ENCODE results near the gene HOXA6.

Gene HOXA6

DNA sequence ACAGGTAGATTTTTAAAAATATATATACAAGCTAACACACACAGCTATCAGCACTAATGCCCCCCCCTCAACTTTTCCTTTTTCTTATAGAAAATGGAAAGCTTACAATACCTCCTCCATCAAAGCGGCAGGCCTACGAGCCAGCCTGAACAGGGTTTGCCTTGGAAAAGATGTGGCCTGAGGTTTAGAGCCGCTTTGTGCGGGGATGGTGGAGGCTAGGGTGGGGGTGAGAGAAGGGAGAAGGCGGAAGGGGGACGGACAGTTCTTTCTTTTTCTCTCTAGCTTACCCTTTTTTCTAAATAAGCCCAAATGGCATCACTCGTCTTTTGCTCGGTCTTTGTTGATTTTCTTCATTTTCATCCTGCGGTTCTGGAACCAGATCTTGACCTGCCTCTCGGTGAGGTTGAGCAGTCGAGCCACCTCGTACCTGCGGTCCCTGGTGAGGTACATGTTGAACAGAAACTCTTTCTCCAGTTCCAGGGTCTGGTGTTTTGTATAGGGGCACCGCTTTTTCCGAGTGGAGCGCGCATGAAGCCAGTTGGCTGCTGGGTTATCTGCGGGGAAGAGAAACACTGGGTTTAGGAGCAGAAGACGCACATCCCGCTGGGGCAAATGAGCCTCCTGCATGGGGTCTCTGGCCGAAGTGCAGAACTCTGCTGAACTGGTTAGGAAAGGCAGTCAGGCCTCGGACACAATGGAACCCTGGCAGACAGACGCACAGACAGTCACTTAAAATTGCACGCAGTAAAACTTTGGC, 15.9 kb upstream of the HOXA6 start:
- DNase-seq = no peak

DNA sequence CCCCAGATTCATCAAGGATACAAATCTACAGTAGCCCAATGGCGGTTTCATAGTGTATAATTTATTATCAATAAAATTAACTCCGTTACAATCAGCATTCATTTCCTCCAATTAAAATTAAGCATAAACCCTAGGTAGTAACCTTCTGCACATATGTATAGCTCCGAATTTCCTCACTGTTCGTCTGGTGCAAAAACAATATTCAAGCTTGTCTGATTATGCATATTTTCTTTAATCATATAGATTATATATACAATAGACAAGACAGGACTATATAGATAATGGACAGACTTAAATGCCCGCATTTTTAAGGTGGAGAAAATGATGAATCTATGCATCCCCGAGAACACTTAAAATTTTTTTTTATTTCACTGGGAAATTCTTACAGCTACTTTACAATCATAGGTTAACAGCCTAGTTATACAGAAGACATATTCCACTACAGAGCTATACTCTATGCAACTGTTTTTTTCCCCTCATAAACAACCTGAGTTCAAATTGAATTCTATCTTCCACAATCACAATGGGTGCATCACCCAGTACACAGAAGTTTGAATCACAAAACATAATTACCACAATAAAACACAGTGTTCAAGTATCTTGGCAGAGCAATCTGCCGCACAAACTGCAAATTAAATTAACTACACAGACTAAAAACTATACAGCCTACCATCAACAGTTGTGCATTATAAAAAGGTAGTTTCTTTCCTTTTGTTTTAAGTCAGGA, 15.2 kb upstream of the HOXA6 start:
- no peak for DNase-seq

DNA sequence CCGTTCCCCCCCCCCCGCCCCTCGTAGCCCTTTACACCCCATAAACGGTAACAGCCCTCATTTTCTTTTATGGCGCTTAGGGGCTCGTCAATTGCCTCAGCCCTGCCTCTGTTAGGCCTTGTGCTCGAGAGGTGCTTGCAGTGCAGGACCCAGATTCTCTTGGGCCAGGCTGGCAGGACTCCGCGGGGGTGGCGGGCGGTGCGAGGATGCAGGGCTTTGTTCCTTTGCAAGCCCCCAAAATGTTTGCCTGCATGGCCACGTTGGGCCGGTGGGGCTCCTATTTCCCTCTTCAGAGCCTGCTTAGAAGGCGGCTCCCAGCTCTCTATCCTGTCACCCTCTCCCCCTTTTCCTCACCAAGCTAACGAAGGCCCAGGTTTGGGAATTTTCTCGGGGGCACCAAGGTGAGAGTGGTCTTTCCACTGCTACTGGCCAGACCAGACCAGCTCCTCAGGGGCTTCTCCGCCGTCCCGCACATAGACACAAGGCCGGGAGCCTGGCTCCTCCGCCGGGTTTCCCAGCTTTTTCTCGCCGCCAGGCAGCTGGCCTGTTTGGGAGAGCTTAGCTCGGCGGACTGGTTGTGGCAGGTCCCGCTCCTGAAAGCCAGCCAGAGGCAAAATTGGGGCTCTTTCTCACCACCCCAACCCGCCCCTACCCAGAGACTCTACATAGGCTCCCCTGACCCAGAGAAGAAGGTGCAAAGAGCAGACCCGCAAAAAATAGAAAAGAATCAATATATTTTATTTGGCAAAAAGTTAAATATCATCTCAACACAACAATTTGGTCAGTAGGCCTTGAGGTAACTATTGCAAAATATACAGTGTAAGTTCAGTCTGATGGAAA, 14.4 kb upstream of the HOXA6 start:
- no peak for DNase-seq

DNA sequence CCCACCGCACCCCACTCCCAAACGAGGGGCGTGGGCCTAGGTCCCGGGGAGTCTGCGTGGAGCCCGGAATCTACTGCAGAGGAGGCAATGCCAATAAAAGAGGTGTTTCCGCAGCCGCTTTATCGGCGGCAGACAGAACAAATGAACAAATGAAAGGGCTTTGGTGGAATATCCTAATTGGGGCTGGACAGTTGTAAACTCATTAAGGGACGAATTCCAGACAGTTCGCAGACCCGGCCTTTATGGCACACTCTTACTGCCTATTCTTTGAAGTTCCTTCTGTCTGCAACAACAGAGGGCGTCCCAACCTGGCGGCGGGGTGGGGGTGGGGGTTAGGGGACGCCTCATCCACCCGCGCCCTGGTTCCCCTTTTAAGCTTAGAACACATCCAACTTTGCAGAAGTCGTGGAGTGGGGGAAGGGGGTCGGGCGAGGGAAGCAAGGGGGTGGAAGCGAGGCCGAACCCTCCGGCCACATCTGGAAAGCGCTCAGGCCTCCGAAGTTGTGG, 13.7 kb upstream of the HOXA6 start:
- peak in 5 of 51 donors; percentile 12 to 24 (median 16) for DNase-seq

DNA sequence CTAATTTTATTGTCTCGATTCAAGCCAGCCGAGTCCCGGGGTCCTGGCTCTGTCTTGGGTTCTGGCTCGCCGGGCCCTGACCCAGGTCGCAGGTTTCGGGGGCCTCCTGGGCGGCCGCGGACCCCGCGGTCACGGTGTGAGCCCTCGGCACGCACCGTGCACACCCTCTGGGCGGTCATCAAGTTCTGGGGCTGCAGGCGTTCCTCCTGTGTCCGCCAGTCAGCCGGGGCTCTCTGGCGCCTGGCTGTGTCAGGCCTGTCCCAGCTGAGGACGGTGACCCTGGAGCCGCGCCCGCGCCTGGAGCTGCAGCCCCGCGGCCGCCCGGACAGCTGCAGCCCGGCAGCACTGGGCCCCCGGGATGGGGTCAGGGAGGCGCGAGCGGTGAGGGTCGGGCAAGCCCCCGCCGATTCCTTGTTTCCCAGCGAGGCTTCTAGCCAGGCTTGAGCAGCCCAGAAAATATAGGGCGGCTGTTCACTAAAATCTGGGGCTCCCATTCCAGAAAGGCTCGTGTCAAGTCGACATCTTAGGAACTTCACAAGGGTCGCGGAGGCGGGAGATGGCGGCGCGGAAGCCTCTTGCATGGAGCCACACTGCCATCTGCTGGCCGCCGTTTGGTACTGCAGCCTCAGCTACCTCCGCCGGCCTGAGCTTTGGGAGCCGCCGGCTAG, 13.1 kb upstream of the HOXA6 start:
- DNase-seq = peak in 50 of 51 donors; percentile 6 to 84 (median 64)

DNA sequence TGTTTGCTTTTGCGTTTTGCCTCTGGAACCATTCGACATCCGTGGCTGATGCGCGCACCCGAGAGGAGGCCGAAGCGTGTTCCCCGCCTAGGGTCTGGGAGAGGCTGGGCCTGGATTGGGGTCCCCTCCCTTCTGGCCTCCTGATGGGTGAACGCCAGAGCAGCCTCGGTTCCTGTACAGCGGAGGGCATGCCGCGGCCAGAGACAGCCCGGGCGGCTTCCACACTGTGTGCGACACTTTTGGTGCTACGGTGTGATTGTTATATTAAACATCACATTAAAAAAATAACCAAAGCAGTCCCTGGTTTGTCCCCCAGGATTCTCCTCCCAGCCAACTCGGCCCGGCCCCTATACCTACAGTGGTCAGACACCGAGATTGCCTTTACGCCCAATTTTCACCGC, 12.6 kb upstream of the HOXA6 start:
- DNase-seq = no peak

DNA sequence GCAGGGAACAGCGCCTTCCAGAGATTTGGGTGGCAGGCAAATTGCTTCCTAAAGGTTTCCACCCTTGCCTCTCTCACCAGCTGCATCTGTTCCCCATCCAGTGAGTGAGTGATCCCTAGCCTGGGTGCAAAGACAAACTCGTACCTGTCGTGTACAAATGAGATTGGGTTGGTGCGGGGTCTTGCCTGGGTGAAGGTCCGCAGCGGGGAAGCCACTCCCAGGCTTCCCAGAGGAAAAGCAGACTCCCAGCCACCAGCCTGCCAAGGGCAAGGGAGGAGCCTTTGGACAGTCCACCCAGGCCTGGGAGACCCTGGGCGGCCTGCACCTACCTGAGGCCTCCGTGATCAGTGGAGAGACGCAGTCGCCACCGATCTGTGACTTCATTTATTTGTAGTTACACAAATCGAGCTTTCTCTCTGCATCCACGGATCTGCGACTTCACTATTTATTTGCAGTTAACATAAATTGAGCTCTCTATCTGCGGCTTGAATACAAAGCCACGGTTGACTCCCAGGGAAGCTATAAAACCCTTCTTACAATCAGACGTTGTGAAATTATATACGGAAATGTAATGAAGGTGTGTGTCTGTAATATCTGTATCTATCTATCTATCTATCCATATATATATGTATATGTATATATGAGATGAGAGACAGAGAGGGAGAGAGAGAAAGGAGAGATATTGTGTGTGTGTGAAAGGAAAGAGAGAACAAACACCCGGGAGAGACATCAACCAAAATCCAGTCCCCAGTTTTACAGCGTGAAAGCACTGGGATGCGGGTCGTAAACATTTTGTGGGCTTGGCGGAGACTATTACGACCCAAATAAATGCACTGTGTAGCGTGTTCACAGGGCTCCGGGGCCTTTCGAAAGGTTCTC, 11.9 kb upstream of the HOXA6 start:
- DNase-seq = no peak

DNA sequence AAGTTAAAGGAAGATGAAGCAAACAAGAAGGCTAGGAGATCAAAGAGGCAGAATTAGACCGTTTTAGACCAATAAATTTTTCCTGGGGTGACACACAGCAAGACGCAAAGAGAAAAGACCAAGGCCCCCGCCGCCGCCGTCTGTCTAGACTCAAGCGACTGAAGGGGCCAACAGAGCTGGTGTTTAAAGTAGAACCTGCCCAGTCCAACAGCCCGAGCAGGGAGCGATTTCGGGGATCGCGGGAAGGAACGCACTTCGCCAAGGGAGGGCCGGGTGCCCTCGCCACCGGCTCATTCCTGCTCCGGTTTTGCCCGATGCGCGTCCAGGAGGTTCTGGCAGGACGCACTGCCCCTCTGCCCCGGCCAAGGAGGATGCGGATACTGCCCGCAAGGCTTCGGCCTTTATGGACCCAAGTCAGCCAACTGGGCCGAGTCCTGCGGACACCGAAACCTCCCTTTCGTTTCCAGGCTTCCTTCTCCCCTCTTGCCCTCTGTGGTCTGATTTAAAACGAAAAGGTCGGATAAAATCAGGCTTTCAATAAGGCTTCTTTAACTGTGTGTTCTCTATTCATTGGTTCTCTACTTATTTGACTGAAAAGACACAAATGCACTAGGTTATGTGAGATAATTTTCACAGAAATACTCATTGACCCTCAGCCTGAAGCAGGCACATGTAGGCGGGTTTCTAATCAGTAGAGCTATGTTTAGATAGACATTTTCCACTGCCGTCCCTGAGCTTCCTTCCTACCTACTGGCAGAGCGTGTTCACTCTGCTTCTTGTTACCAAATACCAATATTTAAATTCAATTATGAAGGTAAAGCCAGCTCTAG, 11.1 kb upstream of the HOXA6 start:
- no peak for DNase-seq

DNA sequence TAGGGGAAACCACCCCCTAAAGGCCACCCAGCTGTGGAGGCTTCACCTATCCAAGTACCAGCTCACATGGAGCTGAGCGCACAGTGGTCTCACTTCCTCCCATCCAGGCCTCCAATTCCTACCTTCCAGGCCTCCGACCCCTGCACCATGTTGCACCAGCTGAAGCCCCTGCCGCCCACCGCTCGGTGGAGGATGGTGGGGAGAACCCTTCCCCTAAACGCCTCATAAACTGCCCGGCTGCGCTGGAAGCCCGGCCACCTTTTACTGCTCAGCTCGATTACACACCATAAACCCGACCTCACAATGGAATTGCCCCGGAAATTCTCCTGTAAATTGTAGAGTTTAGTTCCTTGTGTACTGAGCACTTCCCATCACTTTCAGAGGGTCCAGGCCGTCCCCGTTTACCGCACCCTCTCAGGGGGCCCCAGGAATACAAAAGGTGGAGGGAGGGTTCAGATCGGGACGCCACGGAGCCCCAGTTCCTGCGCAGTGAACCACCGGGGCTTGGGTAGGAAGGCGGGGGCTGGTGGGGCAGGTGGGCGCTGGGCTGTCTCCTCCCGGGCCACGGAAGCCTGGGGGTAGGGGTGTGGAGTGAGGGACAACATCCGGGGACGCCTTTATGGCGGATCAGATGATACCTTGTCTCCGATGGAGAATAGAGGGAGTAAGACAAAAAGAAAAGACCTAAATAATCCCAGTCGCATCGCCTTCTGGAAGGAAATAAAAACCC, 10.3 kb upstream of the HOXA6 start:
- DNase-seq = no peak

DNA sequence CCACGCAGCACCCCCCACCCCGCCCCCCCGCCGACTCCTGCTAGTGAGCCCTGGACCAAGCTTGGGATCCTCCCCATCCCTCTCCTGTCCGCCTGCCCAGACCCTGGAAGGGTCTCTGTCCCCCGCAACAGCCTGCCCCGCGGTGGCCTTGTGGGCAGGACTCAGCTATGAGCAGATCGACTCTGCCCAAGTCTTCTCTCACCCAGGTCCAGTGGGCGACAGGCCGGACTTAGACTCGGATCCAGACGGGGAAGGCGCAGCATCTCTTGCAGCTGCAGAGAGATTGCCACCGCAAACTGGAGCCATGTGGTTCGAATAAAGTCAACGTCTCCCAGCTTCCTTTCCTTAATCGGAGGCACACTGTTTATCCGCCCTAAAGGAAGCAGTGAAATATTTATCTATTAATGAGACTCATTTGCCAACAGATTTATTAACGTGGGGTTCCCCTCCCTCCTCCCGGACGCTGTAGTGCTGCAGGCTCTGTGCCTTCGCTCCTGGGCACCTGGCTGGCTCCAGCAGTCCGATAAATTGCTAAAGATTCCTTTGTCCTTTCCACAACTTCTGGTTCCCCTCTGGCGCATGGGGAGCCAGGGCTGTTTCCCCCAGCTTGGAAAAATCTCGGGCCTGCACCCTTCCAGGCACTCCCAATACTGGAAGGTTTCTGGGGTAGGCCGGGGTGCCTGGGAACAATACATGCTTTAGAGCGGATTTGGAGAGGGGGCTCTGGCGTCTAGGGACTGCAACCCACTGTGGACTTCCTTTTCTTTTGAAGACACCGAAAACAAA, 9.5 kb upstream of the HOXA6 start:
- DNase-seq = no peak

DNA sequence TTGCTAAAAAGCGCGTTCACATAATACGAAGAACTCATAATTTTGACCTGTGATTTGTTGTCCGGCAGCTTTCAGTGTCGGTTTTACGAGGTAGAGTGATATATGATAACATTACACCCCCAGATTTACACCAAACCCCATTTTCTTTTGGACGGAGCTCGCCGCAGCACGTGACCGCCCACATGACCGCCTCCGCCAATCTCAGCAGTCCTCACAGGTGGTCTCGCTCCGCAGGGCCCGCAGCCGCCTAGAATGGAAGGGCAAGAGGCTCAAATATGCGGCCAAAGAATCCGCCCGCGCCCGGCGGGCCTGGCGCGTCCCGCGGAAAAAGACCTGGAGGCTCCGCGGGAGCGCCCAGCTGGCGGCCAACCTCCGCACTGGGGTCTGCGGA, 8.9 kb upstream of the HOXA6 start, which contains the start of gene HOXA7:
HOXA7 (minus strand) TSS at position 168 of the 391 bp plus-strand sequence; CDS start at position 38, 130 bp downstream.
- no peak for DNase-seq

DNA sequence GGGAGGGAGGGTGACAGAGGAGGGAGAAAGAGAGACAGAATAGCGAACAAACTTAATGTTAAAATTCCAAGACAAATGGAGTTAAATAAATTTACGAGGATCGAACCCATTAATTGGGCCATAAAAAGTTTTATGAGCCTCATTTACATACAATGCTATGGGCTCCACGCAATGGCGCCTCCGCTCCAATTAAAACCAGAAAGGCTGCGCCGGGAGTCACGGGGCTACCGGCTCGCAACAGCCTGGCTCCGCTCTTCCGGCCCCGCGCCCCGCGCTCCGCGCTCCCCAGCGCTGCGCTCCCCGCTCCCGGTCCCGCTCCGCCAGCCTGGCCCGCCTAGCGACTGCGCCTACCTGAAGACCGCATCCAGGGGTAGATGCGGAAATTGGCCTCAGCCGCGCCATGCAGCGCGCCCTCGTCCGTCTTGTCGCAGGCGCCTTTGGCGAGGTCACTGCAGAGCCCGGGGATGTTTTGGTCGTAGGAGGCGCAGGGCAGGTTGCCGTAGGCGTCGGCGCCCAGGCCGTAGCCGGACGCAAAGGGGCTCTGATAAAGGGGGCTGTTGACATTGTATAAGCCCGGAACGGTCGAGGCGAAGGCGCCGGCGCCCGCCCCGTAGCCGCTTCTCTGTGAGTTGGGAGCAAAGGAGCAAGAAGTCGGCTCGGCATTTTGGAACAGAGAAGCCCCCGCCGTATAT, 8.4 kb upstream of the HOXA6 start:
- no peak for DNase-seq

DNA sequence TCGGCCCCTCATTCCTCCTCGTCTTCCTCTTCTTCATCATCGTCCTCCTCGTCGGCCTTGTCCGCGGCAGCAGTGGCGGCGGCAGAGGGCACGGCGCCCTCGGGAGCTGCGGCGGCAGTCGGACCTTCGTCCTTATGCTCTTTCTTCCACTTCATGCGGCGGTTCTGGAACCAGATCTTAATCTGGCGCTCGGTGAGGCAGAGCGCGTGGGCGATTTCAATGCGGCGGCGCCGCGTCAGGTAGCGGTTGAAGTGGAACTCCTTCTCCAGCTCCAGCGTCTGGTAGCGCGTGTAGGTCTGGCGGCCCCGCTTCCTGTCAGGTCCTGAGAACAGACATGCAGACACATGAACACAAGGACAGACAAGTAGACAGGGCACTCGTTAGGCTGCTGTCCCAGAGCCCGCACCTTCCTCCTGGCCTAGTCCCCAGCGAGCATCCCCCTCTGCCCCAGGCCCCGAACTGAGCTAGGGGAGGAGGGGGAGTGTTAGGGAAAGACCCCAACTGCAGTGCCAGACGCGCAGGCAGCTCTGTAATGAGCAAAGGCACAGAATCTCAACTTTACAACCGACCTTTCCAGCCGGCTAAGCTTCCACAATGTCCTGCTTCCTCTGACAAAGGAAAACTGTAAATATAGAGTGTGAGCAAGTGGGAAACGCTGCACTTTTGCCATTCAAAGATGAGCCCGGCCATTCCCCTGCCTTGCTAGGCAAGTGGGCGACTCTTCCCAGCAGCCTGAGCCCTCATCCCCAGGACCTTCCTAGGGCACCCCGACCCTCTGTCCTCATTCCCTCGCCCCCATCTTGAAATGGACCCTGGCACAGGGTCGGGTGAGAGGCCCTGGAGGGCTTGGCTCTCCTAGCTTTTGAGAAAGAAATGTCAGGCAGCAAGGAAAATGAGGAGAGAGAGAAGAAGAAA, 7.6 kb upstream of the HOXA6 start:
- no peak for DNase-seq

DNA sequence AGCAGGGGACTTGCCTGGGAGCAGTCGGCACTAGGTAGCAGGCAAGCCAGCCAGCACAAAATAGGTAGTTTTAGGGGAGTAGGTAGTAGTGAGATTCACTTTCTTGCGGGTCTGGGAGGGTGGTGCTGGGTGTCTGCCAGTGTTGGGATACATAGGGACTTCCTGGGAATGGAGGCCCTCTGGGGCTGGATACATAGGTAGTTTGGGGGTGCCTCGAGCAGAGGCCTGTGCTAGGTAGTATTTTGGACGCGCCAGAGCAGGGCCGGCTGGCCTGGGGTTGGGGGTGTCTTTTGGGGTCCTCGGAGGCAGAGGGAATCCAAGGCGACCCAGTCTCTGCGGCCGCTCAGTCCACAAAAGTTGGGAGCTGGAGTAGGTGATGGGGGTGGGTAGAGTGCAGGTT, 6.8 kb upstream of the HOXA6 start:
- no peak for DNase-seq

DNA sequence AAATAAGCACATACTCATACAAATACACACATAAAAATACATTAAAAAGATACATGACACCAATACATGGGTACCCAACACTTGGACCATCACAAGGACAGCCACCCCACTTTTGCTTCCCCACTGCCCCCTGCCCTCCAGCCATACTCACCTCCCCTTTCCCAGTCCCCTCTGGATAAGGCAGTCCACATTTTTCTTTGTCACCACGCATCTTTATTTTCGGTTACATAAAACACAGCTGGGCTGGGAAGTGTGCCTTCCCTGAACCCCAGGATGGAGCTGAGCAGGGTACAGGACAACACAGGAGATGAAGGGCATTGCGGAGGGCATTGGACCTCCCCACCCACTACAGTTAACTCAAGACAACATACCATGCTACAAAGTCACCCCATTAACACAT, 6.0 kb upstream of the HOXA6 start:
- DNase-seq = no peak

DNA sequence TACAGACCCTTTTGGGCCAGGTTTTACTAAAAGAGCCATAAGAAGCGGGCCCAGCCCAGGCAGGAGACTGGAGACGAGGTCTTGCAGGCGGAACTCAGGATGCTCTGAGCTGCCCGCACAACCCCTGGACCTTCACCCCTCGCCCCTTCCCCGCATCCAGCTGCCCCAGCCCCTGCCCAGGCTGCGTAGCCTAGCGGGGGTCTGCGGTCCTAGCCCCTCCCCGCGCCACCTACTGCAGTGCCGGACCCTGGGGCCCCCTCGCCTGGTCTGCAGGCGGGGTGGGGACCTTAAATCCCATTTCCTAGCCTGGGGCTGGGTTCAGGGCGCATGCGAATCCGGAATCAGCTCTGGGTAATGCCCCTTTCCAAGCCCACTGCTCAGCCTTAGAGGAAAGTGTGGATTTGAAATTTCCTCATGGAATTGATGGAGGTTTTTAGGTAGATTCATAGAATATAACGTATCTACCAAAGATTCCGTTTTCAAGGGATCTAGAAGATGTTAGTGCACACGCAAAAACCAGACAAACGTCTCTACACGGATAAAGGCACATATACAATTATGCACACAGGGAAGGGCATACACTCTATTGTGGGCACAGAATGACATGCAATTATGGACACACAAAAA, 5.4 kb upstream of the HOXA6 start:
- DNase-seq = no peak
